Measurements from ENCODE around the gene CCDC40. TPM values are rescaled to one million over a fixed set of nuclear protein-coding genes. Genes with fewer than 3 reads are reported as not detected.
A peak's percentile ranks its signal among the peaks of the same experiment; 100 is the strongest.

The CCDC40 gene
- total and polyA plus RNA-seq, 2 experiments from 2014 or later = 2.4 to 3.0 TPM

- Histone ChIP-seq H2AFZ (no peak overlapping the region), H3K27ac (no peak overlapping the region), H3F3A (ENCODE audit: insufficient read depth) (no peaks in the 10 kb centered on the region), H3K9me2 (ENCODE audit: insufficient read depth) (no peaks in the 10 kb centered on the region), H3K4me2 (ENCODE audit: unreplicated experiment) (no peak overlapping the region), H3K9ac (no peak overlapping the region), H3K79me2 (ENCODE audit: insufficient read depth) (no peaks in the 10 kb centered on the region), H4K20me1 (ENCODE audit: insufficient read depth) (no peaks in the 10 kb centered on the region), H3K36me3 (ENCODE audit: low read depth) (no peaks in the 10 kb centered on the region), H3K4me3 (no peak overlapping the region), H3K9me3 (ENCODE audit: low read depth) (no peaks in the 10 kb centered on the region), H3K4me1 (ENCODE audit: insufficient read depth) (no peaks in the 10 kb centered on the region), H3K27me3 (replicated peaks; ENCODE audit: insufficient read depth) (no peaks in the 10 kb centered on the region)
- TF ChIP-seq EZH2phosphoT487 (IDR thresholded peaks at IDR 0.05; ENCODE audit: insufficient read depth, low read depth) (no peak), EZH2 (IDR thresholded peaks at IDR 0.05; ENCODE audit: insufficient read depth, poor library complexity, severe bottlenecking) (no peak)
- WGBS, 2 experiments (ENCODE audit: low coverage in 1 of 2, low lambda C conversion rate in 2 of 2, missing lambda C conversion rate in 2 of 2) = 72 to 83% methylated on average over 6 of the region's 6 CpGs
- DNase-seq = peak; percentile 31
- in situ Hi-C loops (cut with MboI) = no loop called here
Observed at GRCh38 chr17:80080081-80080480, 43.6 kb downstream of the CCDC40 start.

- no peaks in the 10 kb centered on the region for H3K36me3 ChIP-seq (ENCODE audit: low read depth)
- no peaks in the 10 kb centered on the region for H4K20me1 ChIP-seq (ENCODE audit: insufficient read depth)
- H2AFZ ChIP-seq = no peak overlapping the region
- 82 to 86% methylated on average over 14 of the region's 14 CpGs for whole genome bisulfite sequencing, 2 experiments (ENCODE audit: low coverage in 1 of 2, low lambda C conversion rate in 2 of 2, missing lambda C conversion rate in 2 of 2)
- no peaks in the 10 kb centered on the region for H3F3A ChIP-seq (ENCODE audit: insufficient read depth)
- H3K4me2 ChIP-seq (ENCODE audit: unreplicated experiment) = no peak overlapping the region
- H3K27ac ChIP-seq = no peak overlapping the region
- no peaks in the 10 kb centered on the region for H3K27me3 ChIP-seq (replicated peaks; ENCODE audit: insufficient read depth)
- no peak overlapping the region for H3K4me3 ChIP-seq
- no peaks in the 10 kb centered on the region for H3K4me1 ChIP-seq (ENCODE audit: insufficient read depth)
- no peak for DNase-seq
- no peak overlapping the region for H3K9ac ChIP-seq
- in situ Hi-C loops (cut with MboI) = no loop called here
- no peaks in the 10 kb centered on the region for H3K9me2 ChIP-seq (ENCODE audit: insufficient read depth)
- H3K9me3 ChIP-seq (ENCODE audit: low read depth) = no peaks in the 10 kb centered on the region
- H3K79me2 ChIP-seq (ENCODE audit: insufficient read depth) = no peaks in the 10 kb centered on the region
- TF ChIP-seq EZH2 (IDR thresholded peaks at IDR 0.05; ENCODE audit: insufficient read depth, poor library complexity, severe bottlenecking) (no peak), EZH2phosphoT487 (IDR thresholded peaks at IDR 0.05; ENCODE audit: insufficient read depth, low read depth) (no peak)
Observed at GRCh38 chr17:80081596-80081995, 45.2 kb downstream of the CCDC40 start.

- Histone ChIP-seq H3K4me3 (peak overlapping the region; percentile 52), H3K4me1 (ENCODE audit: insufficient read depth) (no peaks in the 10 kb centered on the region), H4K20me1 (ENCODE audit: insufficient read depth) (no peaks in the 10 kb centered on the region), H3K9me3 (ENCODE audit: low read depth) (no peaks in the 10 kb centered on the region), H3K79me2 (ENCODE audit: insufficient read depth) (no peaks in the 10 kb centered on the region), H3K36me3 (ENCODE audit: low read depth) (no peaks in the 10 kb centered on the region), H3K4me2 (ENCODE audit: unreplicated experiment) (peak overlapping the region; percentile 58), H3K9me2 (ENCODE audit: insufficient read depth) (no peaks in the 10 kb centered on the region), H3K9ac (no peak overlapping the region), H3F3A (ENCODE audit: insufficient read depth) (no peaks in the 10 kb centered on the region), H2AFZ (peak overlapping the region; percentile 49; the same call in 1 of the 2 replicates), H3K27me3 (replicated peaks; ENCODE audit: insufficient read depth) (no peaks in the 10 kb centered on the region), H3K27ac (no peak overlapping the region)
- TF ChIP-seq EZH2 (IDR thresholded peaks at IDR 0.05; ENCODE audit: insufficient read depth, poor library complexity, severe bottlenecking) = no peak
- TF ChIP-seq EZH2phosphoT487 (IDR thresholded peaks at IDR 0.05; ENCODE audit: insufficient read depth, low read depth) = no peak
- in situ Hi-C loops (cut with MboI) = no loop called here
- peak; percentile 81 for DNase-seq
- 19 to 20% methylated on average over 20 of the region's 20 CpGs for WGBS, 2 experiments (ENCODE audit: low coverage in 1 of 2, low lambda C conversion rate in 2 of 2, missing lambda C conversion rate in 2 of 2)
Observed at GRCh38 chr17:80082403-80083135, 46.1 kb downstream of the CCDC40 start.

GRCh38 chr17:80083136-80083661, 46.8 kb downstream of the CCDC40 start:
- no peak for DNase-seq
- Histone ChIP-seq H3K27me3 (replicated peaks; ENCODE audit: insufficient read depth) (no peaks in the 10 kb centered on the region), H3K4me2 (ENCODE audit: unreplicated experiment) (peak overlapping the region; percentile 58), H3K4me1 (ENCODE audit: insufficient read depth) (no peaks in the 10 kb centered on the region), H3F3A (ENCODE audit: insufficient read depth) (no peaks in the 10 kb centered on the region), H3K36me3 (ENCODE audit: low read depth) (no peaks in the 10 kb centered on the region), H3K4me3 (no peak overlapping the region), H3K9ac (no peak overlapping the region), H2AFZ (peak overlapping the region; percentile 49; the same call in 1 of the 2 replicates), H3K79me2 (ENCODE audit: insufficient read depth) (no peaks in the 10 kb centered on the region), H3K27ac (no peak overlapping the region), H3K9me3 (ENCODE audit: low read depth) (no peaks in the 10 kb centered on the region), H4K20me1 (ENCODE audit: insufficient read depth) (no peaks in the 10 kb centered on the region), H3K9me2 (ENCODE audit: insufficient read depth) (no peaks in the 10 kb centered on the region)
- TF ChIP-seq EZH2phosphoT487 (IDR thresholded peaks at IDR 0.05; ENCODE audit: insufficient read depth, low read depth) = no peak
- no peak for TF ChIP-seq EZH2 (IDR thresholded peaks at IDR 0.05; ENCODE audit: insufficient read depth, poor library complexity, severe bottlenecking)
- in situ Hi-C loops (cut with MboI) = no loop called here
- 62 to 78% methylated on average over 9 to 13 of the region's 13 CpGs for WGBS, 2 experiments (ENCODE audit: low coverage in 1 of 2, low lambda C conversion rate in 2 of 2, missing lambda C conversion rate in 2 of 2)

All from GM23248 (cell line).